ENCODE results near the gene PARVB.

- no peak for TF ChIP-seq CTCF (IDR thresholded peaks at IDR 0.05)
- TF ChIP-seq POLR2A (IDR thresholded peaks at IDR 0.05), result no peak
Measured at GRCh38 chr22:44090571-44090905, 66.4 kb downstream of the PARVB start.

Data from uterus (tissue), 2 donors.